ENCODE measurements around the gene PLCB1. TPM values are rescaled to one million over a fixed set of nuclear protein-coding genes. Genes with fewer than 3 reads are reported as not detected.

PLCB1 gene
- total RNA-seq, 1 donor from 2014 or later: 6.3 TPM

GRCh38 chr20:8399947-8400346 lies 267.9 kb downstream of the PLCB1 start:
- DNase-seq (no peak), ATAC-seq (peak; percentile 51 to 70)
- TF ChIP-seq CTCF (IDR thresholded peaks at IDR 0.05): no peak
- no peak overlapping the region for H3K27ac ChIP-seq
- no peak overlapping the region for H3K4me3 ChIP-seq
- intact Hi-C loops (cut with DNase I): no loop called here
- H3K9me3 ChIP-seq: no peaks in the 10 kb centered on the region
- no peaks in the 10 kb centered on the region for H3K27me3 ChIP-seq (ENCODE audit: low read depth)
- H3K4me1 ChIP-seq: peaks cover 5% of the 10 kb centered on the region
- H3K36me3 ChIP-seq: no peaks in the 10 kb centered on the region

- no peaks in the 10 kb centered on the region for H3K36me3 ChIP-seq
- peaks cover 5% of the 10 kb centered on the region for H3K4me1 ChIP-seq
- H3K9me3 ChIP-seq: no peaks in the 10 kb centered on the region
- no peak for TF ChIP-seq CTCF (IDR thresholded peaks at IDR 0.05)
- no peaks in the 10 kb centered on the region for H3K27me3 ChIP-seq (ENCODE audit: low read depth)
- intact Hi-C loops (cut with DNase I): no loop called here
- no peak for ATAC-seq
- no peak overlapping the region for H3K27ac ChIP-seq
- DNase-seq: no peak
- no peak overlapping the region for H3K4me3 ChIP-seq
Measured at GRCh38 chr20:8400486-8400885, 268.4 kb downstream of the PLCB1 start.

GRCh38 chr20:8401556-8401955 lies 269.5 kb downstream of the PLCB1 start:
- no peak for TF ChIP-seq CTCF (IDR thresholded peaks at IDR 0.05)
- ATAC-seq (no peak), DNase-seq (no peak)
- Histone ChIP-seq H3K4me3 (no peak overlapping the region), H3K36me3 (no peaks in the 10 kb centered on the region), H3K27ac (no peak overlapping the region), H3K27me3 (ENCODE audit: low read depth) (no peaks in the 10 kb centered on the region), H3K9me3 (no peaks in the 10 kb centered on the region), H3K4me1 (peaks cover 5% of the 10 kb centered on the region)
- intact Hi-C loops (cut with DNase I): no loop called here

GRCh38 chr20:8402798-8403197 lies 270.7 kb downstream of the PLCB1 start:
- no peak for TF ChIP-seq CTCF (IDR thresholded peaks at IDR 0.05)
- H3K4me3 ChIP-seq: no peak overlapping the region
- H3K27ac ChIP-seq: no peak overlapping the region
- H3K36me3 ChIP-seq: no peaks in the 10 kb centered on the region
- intact Hi-C loops (cut with DNase I): no loop called here
- DNase-seq (no peak), ATAC-seq (no peak)
- H3K4me1 ChIP-seq: peaks cover 5% of the 10 kb centered on the region
- no peaks in the 10 kb centered on the region for H3K27me3 ChIP-seq (ENCODE audit: low read depth)
- no peaks in the 10 kb centered on the region for H3K9me3 ChIP-seq

- ATAC-seq (no peak), DNase-seq (no peak)
- intact Hi-C loops (cut with DNase I): no loop called here
- Histone ChIP-seq H3K4me3 (no peak overlapping the region), H3K4me1 (peaks cover 5% of the 10 kb centered on the region), H3K27ac (no peak overlapping the region), H3K36me3 (no peaks in the 10 kb centered on the region), H3K9me3 (no peaks in the 10 kb centered on the region), H3K27me3 (ENCODE audit: low read depth) (no peaks in the 10 kb centered on the region)
- TF ChIP-seq CTCF (IDR thresholded peaks at IDR 0.05): no peak
Measured at GRCh38 chr20:8404912-8405635, 273.0 kb downstream of the PLCB1 start.
